T-helper 17 cell (primary cell): ENCODE measurements around the gene GJD2. TPM values are rescaled to one million over a fixed set of nuclear protein-coding genes. Genes with fewer than 3 reads are reported as not detected.
A peak's percentile ranks its signal among the peaks of the same experiment; 100 is the strongest.

Experiments
- ATAC-seq: fragments of 150-1000 bp; cut with Tn5 transposase; 2 replicates; pipeline ENCODE4 v1.10.0; 2021; ENCODE audit warnings: mild to moderate bottlenecking, moderate library complexity
- DNase-seq, 3 donors: peaks; one replicate each; pipeline versions ENCODE4 v3.0.0 to v3.0.0-alpha.2; 2020 to 2021
- H3K9me3 ChIP-seq: one replicate; pipeline ENCODE4 v1.7.0; 2013; ENCODE audit warnings: low read length, mild to moderate bottlenecking; ENCODE audit not compliant: control insufficient read depth, poor library complexity, severe bottlenecking
- H3K27ac Mint-ChIP-seq: one replicate; pipeline ENCODE4 v1.8.0; 2022; ENCODE audit warnings: mild to moderate bottlenecking, moderate library complexity, mixed read lengths
- H3K27me3 Mint-ChIP-seq: one replicate; pipeline ENCODE4 v1.8.0; 2022; ENCODE audit warnings: mixed read lengths
- H3K36me3 Mint-ChIP-seq: one replicate; pipeline ENCODE4 v1.8.0; 2022; ENCODE audit warnings: low read depth, mixed read lengths
- H3K4me1 Mint-ChIP-seq: one replicate; pipeline ENCODE4 v1.8.0; 2022; ENCODE audit warnings: mild to moderate bottlenecking, mixed read lengths
- H3K4me3 Mint-ChIP-seq: one replicate; pipeline ENCODE4 v1.8.0; 2022; ENCODE audit warnings: mild to moderate bottlenecking, moderate library complexity, mixed read lengths
- total RNA-seq, 4 donors: library from RNA in 2 of 4; stranded (reverse) in 2 of 4; gene quantifications; one replicate each; pipeline ENCODE4 v1.2.3 and lab custom pipeline; 2022 to 2026

Gene GJD2
- total RNA-seq, 2 donors from 2014 or later: not detected

GRCh38 chr15:34759992-34760391, 5.2 kb upstream of the GJD2 start:
- Mint-ChIP-seq H3K4me1 (peaks cover 7% of the 10 kb centered on the region), H3K27ac (no peak overlapping the region), H3K4me3 (no peak overlapping the region), H3K27me3 (peaks cover 59% of the 10 kb centered on the region), H3K36me3 (peaks cover 3% of the 10 kb centered on the region)
- H3K9me3 ChIP-seq: no peaks in the 10 kb centered on the region
- ATAC-seq (no peak), DNase-seq (no peak)

GRCh38 chr15:34759347-34759746, 4.5 kb upstream of the GJD2 start:
- H3K9me3 ChIP-seq: no peaks in the 10 kb centered on the region
- Mint-ChIP-seq H3K4me3 (no peak overlapping the region), H3K4me1 (peaks cover 7% of the 10 kb centered on the region), H3K36me3 (peaks cover 3% of the 10 kb centered on the region), H3K27me3 (peaks cover 59% of the 10 kb centered on the region), H3K27ac (no peak overlapping the region)
- no peak for DNase-seq
- ATAC-seq: no peak

GRCh38 chr15:34757262-34757661, 2.5 kb upstream of the GJD2 start:
- no peaks in the 10 kb centered on the region for H3K9me3 ChIP-seq
- peaks cover 74% of the 10 kb centered on the region for H3K27me3 Mint-ChIP-seq
- ATAC-seq: no peak
- no peak for DNase-seq
- peaks cover 3% of the 10 kb centered on the region for H3K36me3 Mint-ChIP-seq
- no peak overlapping the region for H3K4me3 Mint-ChIP-seq
- H3K27ac Mint-ChIP-seq: no peak overlapping the region
- H3K4me1 Mint-ChIP-seq: peaks cover 3% of the 10 kb centered on the region

- ATAC-seq (no peak), DNase-seq (no peak)
- Mint-ChIP-seq H3K27ac (no peak overlapping the region), H3K4me3 (peak overlapping the region; percentile 43), H3K4me1 (no peaks in the 10 kb centered on the region), H3K27me3 (peaks cover 85% of the 10 kb centered on the region), H3K36me3 (peaks cover 3% of the 10 kb centered on the region)
- H3K9me3 ChIP-seq: no peaks in the 10 kb centered on the region
These were observed 598 bp upstream of the GJD2 start for GRCh38 chr15:34755419-34755773.

GRCh38 chr15:34754171-34754601, 612 bp downstream of the GJD2 start:
- H3K4me3 Mint-ChIP-seq: peak overlapping the region; percentile 55
- ATAC-seq: no peak
- H3K36me3 Mint-ChIP-seq: no peaks in the 10 kb centered on the region
- H3K9me3 ChIP-seq: no peaks in the 10 kb centered on the region
- H3K27me3 Mint-ChIP-seq: peaks cover 80% of the 10 kb centered on the region
- no peak for DNase-seq
- no peak overlapping the region for H3K27ac Mint-ChIP-seq
- no peaks in the 10 kb centered on the region for H3K4me1 Mint-ChIP-seq

GRCh38 chr15:34753236-34753894, 1.4 kb downstream of the GJD2 start:
- DNase-seq: no peak
- H3K4me1 Mint-ChIP-seq: no peaks in the 10 kb centered on the region
- no peak overlapping the region for H3K27ac Mint-ChIP-seq
- H3K36me3 Mint-ChIP-seq: no peaks in the 10 kb centered on the region
- H3K4me3 Mint-ChIP-seq: no peak overlapping the region
- peaks cover 79% of the 10 kb centered on the region for H3K27me3 Mint-ChIP-seq
- no peak for ATAC-seq
- H3K9me3 ChIP-seq: no peaks in the 10 kb centered on the region

GRCh38 chr15:34749691-34750090, 5.1 kb downstream of the GJD2 start:
- no peak for ATAC-seq
- H3K9me3 ChIP-seq: no peaks in the 10 kb centered on the region
- H3K36me3 Mint-ChIP-seq: no peaks in the 10 kb centered on the region

GRCh38 chr15:34739346-34739745, 15.5 kb downstream of the GJD2 start:
- Mint-ChIP-seq H3K27ac (no peak overlapping the region), H3K36me3 (no peaks in the 10 kb centered on the region), H3K4me3 (no peak overlapping the region), H3K27me3 (peaks cover 75% of the 10 kb centered on the region), H3K4me1 (no peaks in the 10 kb centered on the region)
- ATAC-seq: no peak
- no peak for DNase-seq
- no peaks in the 10 kb centered on the region for H3K9me3 ChIP-seq

More at GRCh38 chr15:34749691-34750090, 5.1 kb downstream of the GJD2 start:
- no peak overlapping the region for H3K27ac Mint-ChIP-seq
- no peak overlapping the region for H3K4me3 Mint-ChIP-seq
- no peak for DNase-seq
- H3K4me1 Mint-ChIP-seq: no peaks in the 10 kb centered on the region
- peaks cover 67% of the 10 kb centered on the region for H3K27me3 Mint-ChIP-seq

- Mint-ChIP-seq H3K27me3 (peaks cover 75% of the 10 kb centered on the region), H3K36me3 (no peaks in the 10 kb centered on the region), H3K4me1 (no peaks in the 10 kb centered on the region), H3K27ac (no peak overlapping the region), H3K4me3 (no peak overlapping the region)
- no peak for ATAC-seq
- no peaks in the 10 kb centered on the region for H3K9me3 ChIP-seq
- no peak for DNase-seq
These were observed 16.8 kb downstream of the GJD2 start for GRCh38 chr15:34738002-34738401.

GRCh38 chr15:34737477-34737876, 17.3 kb downstream of the GJD2 start:
- H3K27ac Mint-ChIP-seq: no peak overlapping the region
- peaks cover 76% of the 10 kb centered on the region for H3K27me3 Mint-ChIP-seq

GRCh38 chr15:34734303-34734702, 20.5 kb downstream of the GJD2 start:
- H3K4me3 Mint-ChIP-seq: no peak overlapping the region
- DNase-seq (no peak), ATAC-seq (no peak)
- no peak overlapping the region for H3K27ac Mint-ChIP-seq
- H3K9me3 ChIP-seq: no peaks in the 10 kb centered on the region
- no peaks in the 10 kb centered on the region for H3K4me1 Mint-ChIP-seq
- H3K36me3 Mint-ChIP-seq: no peaks in the 10 kb centered on the region
- H3K27me3 Mint-ChIP-seq: peaks cover 66% of the 10 kb centered on the region

More at GRCh38 chr15:34737477-34737876, 17.3 kb downstream of the GJD2 start:
- no peaks in the 10 kb centered on the region for H3K4me1 Mint-ChIP-seq
- H3K4me3 Mint-ChIP-seq: no peak overlapping the region
- no peak for DNase-seq
- no peaks in the 10 kb centered on the region for H3K36me3 Mint-ChIP-seq
- no peaks in the 10 kb centered on the region for H3K9me3 ChIP-seq
- ATAC-seq: no peak

GRCh38 chr15:34733621-34734020, 21.2 kb downstream of the GJD2 start:
- Mint-ChIP-seq H3K4me3 (no peak overlapping the region), H3K27me3 (peaks cover 62% of the 10 kb centered on the region), H3K27ac (no peak overlapping the region)

GRCh38 chr15:34732430-34732829, 22.4 kb downstream of the GJD2 start:
- no peak for DNase-seq
- no peak for ATAC-seq
- peaks cover 50% of the 10 kb centered on the region for H3K27me3 Mint-ChIP-seq
- no peaks in the 10 kb centered on the region for H3K36me3 Mint-ChIP-seq
- no peaks in the 10 kb centered on the region for H3K4me1 Mint-ChIP-seq
- no peak overlapping the region for H3K27ac Mint-ChIP-seq
- no peak overlapping the region for H3K4me3 Mint-ChIP-seq
- no peaks in the 10 kb centered on the region for H3K9me3 ChIP-seq

More at GRCh38 chr15:34733621-34734020, 21.2 kb downstream of the GJD2 start:
- no peak for DNase-seq
- Mint-ChIP-seq H3K36me3 (no peaks in the 10 kb centered on the region), H3K4me1 (no peaks in the 10 kb centered on the region)
- H3K9me3 ChIP-seq: no peaks in the 10 kb centered on the region
- no peak for ATAC-seq

- no peak for ATAC-seq
- H3K27ac Mint-ChIP-seq: no peak overlapping the region
- H3K4me1 Mint-ChIP-seq: no peaks in the 10 kb centered on the region
- H3K4me3 Mint-ChIP-seq: no peak overlapping the region
- no peak for DNase-seq
- peaks cover 38% of the 10 kb centered on the region for H3K27me3 Mint-ChIP-seq
- no peaks in the 10 kb centered on the region for H3K36me3 Mint-ChIP-seq
- no peaks in the 10 kb centered on the region for H3K9me3 ChIP-seq
These were observed 24.1 kb downstream of the GJD2 start for GRCh38 chr15:34730701-34731100.
